HG03469 (cell line): ENCODE data around the gene ARID5B.
A peak's percentile ranks its signal among the peaks of the same experiment; 100 is the strongest.

Experiments
- ATAC-seq: cut with Tn5 transposase; IDR thresholded peaks from one replicate; pipeline ENCODE4 v1.9.1; 2021; ENCODE audit warnings: mild to moderate bottlenecking, moderate library complexity, moderate number of reproducible peaks; ENCODE audit not compliant: unreplicated experiment

Gene ARID5B

DNA sequence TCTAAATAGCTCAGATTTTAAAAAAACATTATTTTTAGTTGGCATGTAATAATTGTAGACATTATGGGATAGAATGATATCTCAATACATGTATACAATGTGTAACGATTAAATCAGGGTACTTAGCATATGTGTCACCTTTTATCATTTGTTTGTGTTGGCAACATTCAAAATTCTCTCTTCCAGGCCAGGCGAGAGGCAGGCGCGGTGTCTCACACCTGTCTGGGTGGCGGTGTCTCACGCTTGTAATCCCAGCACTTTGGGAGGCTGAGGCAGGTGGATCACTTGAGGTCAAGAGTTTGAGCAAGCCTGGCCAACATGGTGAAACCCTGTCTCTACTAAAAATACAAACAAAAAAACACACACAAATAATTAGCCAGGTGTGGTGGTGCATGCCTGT lies 215.4 kb downstream of the ARID5B start:
- ATAC-seq: no peak

DNA sequence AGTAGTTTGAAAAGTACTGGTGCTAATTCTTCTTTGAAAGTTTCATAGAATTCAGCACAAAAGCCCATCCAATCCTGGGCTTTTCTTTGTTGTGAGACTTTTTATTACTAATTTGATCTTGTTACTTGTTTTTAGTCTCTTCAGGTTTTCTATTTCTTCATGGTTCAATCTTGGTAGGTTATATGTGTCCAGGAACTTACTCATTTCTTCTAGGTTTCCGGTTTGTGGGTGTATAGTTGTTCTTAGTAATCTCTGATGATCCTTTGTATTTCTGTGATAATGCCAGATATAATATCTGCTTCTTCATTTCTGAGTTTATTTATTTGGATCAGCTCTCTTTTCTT lies 219.7 kb downstream of the ARID5B start:
- no peak for ATAC-seq

DNA sequence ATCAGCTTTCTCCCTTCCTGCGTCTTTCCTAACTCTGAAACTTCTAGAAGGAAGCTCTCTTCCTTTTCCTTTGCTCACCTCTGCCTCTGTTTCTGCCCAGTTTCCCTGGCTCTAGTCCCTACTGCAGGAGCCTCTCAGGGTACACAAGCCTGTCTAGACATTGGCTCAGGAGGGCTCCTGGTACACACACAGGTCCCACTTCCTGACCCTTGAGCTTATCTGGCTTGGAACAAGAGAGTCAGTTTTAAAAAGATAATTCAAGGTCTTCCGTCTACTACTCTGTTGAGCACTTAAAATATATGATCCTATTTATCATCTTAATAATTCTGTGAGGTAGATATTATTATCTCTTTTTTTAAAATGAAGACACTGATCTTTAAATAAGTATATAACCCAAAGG lies 226.5 kb downstream of the ARID5B start:
- no peak for ATAC-seq

DNA sequence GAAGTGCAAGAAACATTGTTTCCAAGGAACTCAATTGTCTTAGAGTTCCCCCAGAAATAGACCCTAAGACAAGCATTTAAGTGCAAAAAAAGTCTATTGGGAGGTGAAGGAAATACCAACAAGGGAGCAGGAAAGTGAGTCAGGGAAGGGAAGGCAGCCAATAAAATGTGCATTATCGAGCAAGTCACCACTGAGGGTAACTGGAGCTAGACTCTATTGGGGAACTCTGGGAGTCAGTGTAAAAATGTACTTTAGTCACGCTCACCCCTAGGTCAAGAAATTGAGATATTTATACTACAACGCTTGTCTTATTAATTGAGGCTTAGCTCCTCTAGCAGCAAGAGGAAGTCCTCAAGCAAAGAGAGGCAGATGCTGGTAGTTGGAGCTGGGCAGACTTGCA lies 229.4 kb downstream of the ARID5B start:
- ATAC-seq: no peak

DNA sequence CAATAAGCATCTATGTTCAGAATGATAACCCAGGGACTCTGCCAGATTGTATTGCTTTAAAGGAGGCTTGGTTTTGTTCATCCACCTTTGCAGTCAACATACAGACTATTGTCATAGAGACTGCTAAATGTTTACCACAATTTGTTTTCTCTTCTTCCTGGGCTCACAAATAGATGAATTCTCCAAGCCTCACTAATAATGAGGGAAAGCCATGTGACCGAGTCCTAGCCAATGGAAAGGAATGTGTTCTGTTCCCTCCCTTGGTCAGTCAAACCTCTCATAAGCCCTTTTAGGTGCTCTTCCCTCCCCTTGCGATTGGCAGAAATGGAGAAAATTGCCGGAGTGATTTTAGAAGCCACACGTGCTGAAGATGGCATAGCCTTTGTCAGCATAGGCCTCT lies 230.2 kb downstream of the ARID5B start:
- no peak for ATAC-seq

DNA sequence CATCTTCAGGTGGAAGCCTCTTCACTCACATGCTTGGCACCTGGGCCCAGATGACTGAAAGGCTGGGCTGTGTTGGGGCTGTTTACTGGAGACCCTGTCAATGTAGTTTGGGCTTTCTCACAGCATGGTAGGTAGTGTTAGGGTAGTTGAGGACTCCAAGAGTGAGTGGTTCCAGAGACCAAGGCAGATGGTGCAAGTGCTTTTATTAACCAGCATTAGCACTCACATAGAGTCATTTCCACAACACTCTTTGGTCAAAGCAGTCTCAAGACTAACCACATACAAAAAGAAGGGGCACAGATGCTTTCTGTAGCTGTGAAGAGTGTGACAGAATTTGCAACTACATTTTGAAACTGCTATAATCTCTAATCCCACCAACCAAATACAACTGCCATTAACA lies 232.1 kb downstream of the ARID5B start:
- peak; percentile 92 for ATAC-seq

DNA sequence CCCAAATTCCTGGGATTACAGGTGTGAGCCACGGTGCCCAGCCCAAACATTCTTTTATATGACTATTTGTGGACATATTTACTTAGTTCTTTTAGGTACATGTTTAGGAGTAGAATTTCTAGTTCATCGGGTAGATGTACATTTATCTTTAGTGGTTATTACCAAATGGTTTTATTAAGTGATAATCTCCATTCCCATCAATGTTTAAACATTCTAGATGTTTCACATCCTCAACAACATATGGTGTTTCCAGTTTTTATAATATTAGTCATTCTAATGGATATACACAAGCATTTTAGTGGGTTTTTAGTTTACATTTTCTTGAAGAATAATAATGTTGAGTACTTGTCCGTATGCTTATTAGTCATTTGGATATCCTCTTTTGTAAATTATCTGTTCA lies 235.4 kb downstream of the ARID5B start:
- ATAC-seq: no peak
